HG03439 (cell line): ENCODE data around the gene EEF1A1.
"Not testable (repeated sequence)": the region's sequence is repeated elsewhere in the genome, so short reads cannot be mapped to it uniquely, and the experiment has no call there.

Experiments
- ATAC-seq: cut with Tn5 transposase; IDR thresholded peaks from one replicate; pipeline ENCODE4 v1.9.1; 2021; ENCODE audit warnings: mild to moderate bottlenecking, moderate library complexity; ENCODE audit not compliant: unreplicated experiment

Gene EEF1A1

GRCh38 chr6:73538116-73538779 is 17.4 kb upstream of the EEF1A1 start:
- ATAC-seq: no peak

GRCh38 chr6:73537677-73538076 is 16.8 kb upstream of the EEF1A1 start:
- no peak for ATAC-seq

- ATAC-seq: no peak
Measured at GRCh38 chr6:73534628-73535027, 13.8 kb upstream of the EEF1A1 start.

- no peak for ATAC-seq
Measured at GRCh38 chr6:73532293-73532692, 11.5 kb upstream of the EEF1A1 start.

GRCh38 chr6:73528897-73529296 is 8.1 kb upstream of the EEF1A1 start:
- ATAC-seq: no peak

- no peak for ATAC-seq
Measured at GRCh38 chr6:73525546-73526330, 4.9 kb upstream of the EEF1A1 start.

GRCh38 chr6:73523434-73524123 is 2.7 kb upstream of the EEF1A1 start:
- ATAC-seq: peak; percentile 42

GRCh38 chr6:73521351-73521985 is 636 bp upstream of the EEF1A1 start:
- ATAC-seq: peak; percentile 36

GRCh38 chr6:73519926-73520687 is 725 bp downstream of the EEF1A1 start:
- no peak for ATAC-seq

- ATAC-seq: not testable (repeated sequence)
Measured at GRCh38 chr6:73518982-73519881, 1.6 kb downstream of the EEF1A1 start.

- ATAC-seq: not testable (repeated sequence)
Measured at GRCh38 chr6:73518100-73518981, 2.5 kb downstream of the EEF1A1 start.

GRCh38 chr6:73516514-73517489 is 4.0 kb downstream of the EEF1A1 start:
- no peak for ATAC-seq

- ATAC-seq: peak; percentile 42
Measured at GRCh38 chr6:73515204-73515655, 5.6 kb downstream of the EEF1A1 start.

- ATAC-seq: no peak
Measured at GRCh38 chr6:73514746-73515110, 6.1 kb downstream of the EEF1A1 start.

- no peak for ATAC-seq
Measured at GRCh38 chr6:73513496-73513854, 7.4 kb downstream of the EEF1A1 start.

GRCh38 chr6:73511796-73512195 is 9.0 kb downstream of the EEF1A1 start:
- no peak for ATAC-seq

GRCh38 chr6:73509851-73510250 is 11.0 kb downstream of the EEF1A1 start:
- no peak for ATAC-seq
